Nephron progenitor cell (in vitro differentiated cells): Measurements from ENCODE around the gene MXI1.

Experiments used
- DNase-seq: peaks from one replicate; pipeline ENCODE4 v3.0.0; 2021
- H3K27ac Mint-ChIP-seq: 2 replicates; pipeline ENCODE4 v1.8.0; 2021; ENCODE audit warnings: mild to moderate bottlenecking, moderate library complexity, mixed read lengths
- H3K27me3 Mint-ChIP-seq: 2 replicates; pipeline ENCODE4 v1.8.0; 2021; ENCODE audit warnings: mild to moderate bottlenecking, low read depth, mixed read lengths; ENCODE audit not compliant: poor library complexity
- H3K36me3 Mint-ChIP-seq: 2 replicates; pipeline ENCODE4 v1.8.0; 2021; ENCODE audit warnings: low read depth, mixed read lengths
- H3K4me1 Mint-ChIP-seq: 2 replicates; pipeline ENCODE4 v1.8.0; 2021; ENCODE audit warnings: mixed read lengths
- H3K4me3 Mint-ChIP-seq: 2 replicates; pipeline ENCODE4 v1.8.0; 2021; ENCODE audit warnings: mild to moderate bottlenecking, moderate library complexity, mixed read lengths
- H3K9me3 Mint-ChIP-seq: 2 replicates; pipeline ENCODE4 v1.8.0; 2021; ENCODE audit warnings: mild to moderate bottlenecking, moderate library complexity, mixed read lengths
- TF ChIP-seq, protein P1 (sequence below): fragments of 200-600 bp; sonication (generic); IDR thresholded peaks from 2 replicates; pipeline ENCODE4 v1.5.0; 2021; ENCODE audit warnings: antibody characterized with exemption

The MXI1 gene

DNA sequence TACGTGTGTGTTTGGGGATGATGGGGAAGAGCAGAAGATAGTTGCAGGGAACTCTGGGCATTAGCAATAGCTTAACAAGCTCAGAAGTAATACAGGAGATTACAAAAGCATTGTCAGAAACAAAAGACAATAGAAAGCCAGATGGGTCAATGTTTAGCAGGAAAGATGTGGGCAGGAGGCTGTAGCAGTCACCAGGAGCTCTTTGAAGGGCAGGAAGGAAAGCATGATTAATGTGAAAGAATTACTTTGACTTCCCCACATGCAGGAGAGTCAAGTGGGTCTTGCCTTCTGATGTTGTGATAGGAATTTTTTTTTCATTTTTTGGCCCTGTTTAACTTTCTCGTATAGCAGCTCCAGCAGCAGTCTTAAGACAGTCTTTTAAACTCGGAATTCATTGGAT, 103.3 kb downstream of the MXI1 start:
- no peaks in the 10 kb centered on the region for H3K9me3 Mint-ChIP-seq
- DNase-seq = no peak
- no peak overlapping the region for H3K27ac Mint-ChIP-seq
- TF ChIP-seq, protein P1, sequence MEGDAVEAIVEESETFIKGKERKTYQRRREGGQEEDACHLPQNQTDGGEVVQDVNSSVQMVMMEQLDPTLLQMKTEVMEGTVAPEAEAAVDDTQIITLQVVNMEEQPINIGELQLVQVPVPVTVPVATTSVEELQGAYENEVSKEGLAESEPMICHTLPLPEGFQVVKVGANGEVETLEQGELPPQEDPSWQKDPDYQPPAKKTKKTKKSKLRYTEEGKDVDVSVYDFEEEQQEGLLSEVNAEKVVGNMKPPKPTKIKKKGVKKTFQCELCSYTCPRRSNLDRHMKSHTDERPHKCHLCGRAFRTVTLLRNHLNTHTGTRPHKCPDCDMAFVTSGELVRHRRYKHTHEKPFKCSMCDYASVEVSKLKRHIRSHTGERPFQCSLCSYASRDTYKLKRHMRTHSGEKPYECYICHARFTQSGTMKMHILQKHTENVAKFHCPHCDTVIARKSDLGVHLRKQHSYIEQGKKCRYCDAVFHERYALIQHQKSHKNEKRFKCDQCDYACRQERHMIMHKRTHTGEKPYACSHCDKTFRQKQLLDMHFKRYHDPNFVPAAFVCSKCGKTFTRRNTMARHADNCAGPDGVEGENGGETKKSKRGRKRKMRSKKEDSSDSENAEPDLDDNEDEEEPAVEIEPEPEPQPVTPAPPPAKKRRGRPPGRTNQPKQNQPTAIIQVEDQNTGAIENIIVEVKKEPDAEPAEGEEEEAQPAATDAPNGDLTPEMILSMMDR = no peak
- H3K27me3 Mint-ChIP-seq = peaks cover 4% of the 10 kb centered on the region
- H3K36me3 Mint-ChIP-seq = no peaks in the 10 kb centered on the region
- no peak overlapping the region for H3K4me3 Mint-ChIP-seq
- H3K4me1 Mint-ChIP-seq = peaks cover 25% of the 10 kb centered on the region

DNA sequence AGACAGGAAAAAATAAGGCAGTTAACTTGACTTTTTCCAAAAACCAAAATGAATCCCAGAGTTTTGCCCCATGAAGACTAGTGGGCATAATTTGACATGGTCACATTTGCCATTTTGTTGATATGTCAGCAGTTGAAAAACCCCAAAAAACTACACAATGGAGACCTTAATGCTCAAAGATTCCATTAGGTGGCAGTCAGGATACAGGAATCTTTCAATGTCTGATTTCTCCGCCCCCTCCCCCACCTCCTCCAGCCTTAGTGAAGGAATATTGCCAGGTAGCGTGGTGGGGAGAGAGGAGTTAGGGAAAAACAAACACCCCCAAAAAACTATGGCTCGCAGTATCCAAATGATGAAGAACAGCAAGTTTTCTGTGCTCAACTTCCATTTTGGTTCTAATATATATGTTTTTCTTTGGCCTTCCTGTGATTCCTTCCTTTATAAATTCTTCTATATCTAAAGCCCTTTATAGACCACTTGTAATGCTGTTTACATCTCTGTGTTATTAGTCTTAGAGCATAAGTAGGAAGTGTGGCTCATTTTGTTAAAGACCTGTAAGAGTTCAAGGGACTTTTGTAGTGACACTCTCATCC, 104.0 kb downstream of the MXI1 start:
- Mint-ChIP-seq H3K4me3 (no peak overlapping the region), H3K36me3 (no peaks in the 10 kb centered on the region), H3K27me3 (peaks cover 4% of the 10 kb centered on the region), H3K27ac (no peak overlapping the region), H3K4me1 (peaks cover 18% of the 10 kb centered on the region), H3K9me3 (no peaks in the 10 kb centered on the region)
- peak; percentile 66 for DNase-seq
- TF ChIP-seq, protein P1 = peak; percentile 69

DNA sequence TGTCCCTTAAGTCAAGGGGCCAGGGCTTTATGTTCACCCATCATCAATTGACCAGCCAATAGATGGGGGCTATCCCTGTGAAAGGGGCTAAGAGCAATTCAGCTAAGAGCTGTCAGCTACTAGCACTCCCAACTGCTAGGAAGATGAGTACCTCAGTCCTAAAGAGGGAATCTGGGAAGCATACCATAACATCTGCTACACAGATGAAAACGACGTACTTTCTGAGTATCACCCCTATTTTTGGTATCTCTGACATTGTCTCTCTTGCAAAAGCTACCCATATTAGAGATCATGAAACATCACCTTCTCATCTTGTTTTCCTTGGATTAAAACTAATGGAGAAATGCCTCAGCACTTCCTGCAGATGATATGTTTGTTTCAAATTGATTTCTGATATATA, 104.8 kb downstream of the MXI1 start:
- H3K27me3 Mint-ChIP-seq = peaks cover 4% of the 10 kb centered on the region
- no peaks in the 10 kb centered on the region for H3K9me3 Mint-ChIP-seq
- H3K36me3 Mint-ChIP-seq = no peaks in the 10 kb centered on the region
- TF ChIP-seq, protein P1 = no peak
- DNase-seq = no peak
- H3K27ac Mint-ChIP-seq = no peak overlapping the region
- no peak overlapping the region for H3K4me3 Mint-ChIP-seq
- peaks cover 18% of the 10 kb centered on the region for H3K4me1 Mint-ChIP-seq

DNA sequence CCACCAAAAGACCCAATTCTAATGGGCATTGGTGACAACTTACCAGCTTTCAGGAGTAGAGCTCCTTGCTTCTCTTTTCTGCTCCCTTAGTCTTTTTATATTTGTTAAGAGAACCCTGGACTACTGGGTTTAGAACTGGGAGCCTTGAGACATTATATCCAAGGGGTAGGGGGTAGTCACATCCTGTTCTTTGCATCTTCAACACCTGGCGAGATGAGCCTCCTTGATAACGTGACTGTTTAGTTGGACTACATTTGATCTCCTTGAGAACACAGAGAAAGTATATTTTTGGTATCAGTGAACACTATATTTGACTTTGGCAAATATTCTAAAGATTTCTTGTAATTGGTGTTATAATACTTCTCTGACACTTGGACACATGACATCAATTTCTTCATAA, 106.3 kb downstream of the MXI1 start:
- no peak for DNase-seq
- TF ChIP-seq, protein P1 = no peak
- Mint-ChIP-seq H3K36me3 (no peaks in the 10 kb centered on the region), H3K4me3 (no peak overlapping the region), H3K4me1 (peaks cover 20% of the 10 kb centered on the region), H3K27me3 (peaks cover 4% of the 10 kb centered on the region), H3K27ac (no peak overlapping the region), H3K9me3 (no peaks in the 10 kb centered on the region)

DNA sequence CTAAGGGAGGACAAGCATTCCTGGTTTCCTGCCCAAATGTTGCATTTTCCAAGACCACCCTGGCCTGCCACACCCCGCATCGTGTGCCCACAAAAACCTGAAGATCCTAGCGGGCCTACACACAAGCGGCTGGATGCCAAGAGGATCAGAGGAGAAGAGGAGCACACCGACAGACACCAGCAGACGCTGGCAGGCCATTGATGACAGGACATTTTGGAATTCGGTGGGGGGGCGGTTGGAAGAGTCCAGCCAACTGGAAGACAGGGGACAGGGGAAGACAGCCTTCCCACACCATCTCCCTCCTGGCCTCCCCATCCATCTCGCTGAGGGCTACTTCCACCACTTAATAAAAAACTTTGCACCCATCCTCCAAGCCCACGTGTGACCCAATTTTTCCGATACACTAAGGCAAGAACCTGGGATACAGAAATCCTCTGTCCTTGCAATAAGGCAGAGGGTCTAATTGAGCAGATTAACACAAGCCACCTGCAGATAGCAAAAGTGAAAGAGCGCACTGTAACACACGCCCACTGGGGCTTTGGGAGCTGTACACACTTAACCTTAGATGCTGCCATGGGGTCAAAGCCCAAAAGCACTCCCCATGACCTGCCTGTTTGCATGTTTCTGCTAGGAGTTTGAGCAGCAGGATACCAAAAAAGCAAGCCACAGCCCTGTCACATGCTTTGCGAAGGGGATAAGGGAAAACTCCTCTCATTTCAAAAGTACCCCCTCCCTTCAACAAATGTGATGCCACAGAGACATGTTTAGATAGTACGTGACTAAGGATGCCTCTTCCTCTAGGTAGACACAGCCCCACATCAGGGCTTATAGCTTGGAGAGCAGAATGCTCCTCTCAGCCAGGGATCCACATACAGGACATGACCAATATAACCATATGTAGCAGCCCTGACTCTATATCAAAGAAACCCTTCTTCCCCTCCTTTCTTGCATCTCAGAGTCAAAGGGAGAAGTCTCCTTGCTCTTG, 110.8 kb downstream of the MXI1 start:
- Mint-ChIP-seq H3K36me3 (peaks cover 20% of the 10 kb centered on the region), H3K4me1 (peaks cover 10% of the 10 kb centered on the region), H3K27me3 (peaks cover 5% of the 10 kb centered on the region), H3K27ac (peak overlapping the region; percentile 17), H3K4me3 (no peak overlapping the region), H3K9me3 (peaks cover 36% of the 10 kb centered on the region)
- TF ChIP-seq, protein P1 = no peak
- DNase-seq = no peak
